ENCODE results near the gene CARMIL3. TPM values are rescaled to one million over a fixed set of nuclear protein-coding genes. Genes with fewer than 3 reads are reported as not detected.

CARMIL3 gene
- total RNA-seq, 1 experiment from 2014 or later = not detected

DNA sequence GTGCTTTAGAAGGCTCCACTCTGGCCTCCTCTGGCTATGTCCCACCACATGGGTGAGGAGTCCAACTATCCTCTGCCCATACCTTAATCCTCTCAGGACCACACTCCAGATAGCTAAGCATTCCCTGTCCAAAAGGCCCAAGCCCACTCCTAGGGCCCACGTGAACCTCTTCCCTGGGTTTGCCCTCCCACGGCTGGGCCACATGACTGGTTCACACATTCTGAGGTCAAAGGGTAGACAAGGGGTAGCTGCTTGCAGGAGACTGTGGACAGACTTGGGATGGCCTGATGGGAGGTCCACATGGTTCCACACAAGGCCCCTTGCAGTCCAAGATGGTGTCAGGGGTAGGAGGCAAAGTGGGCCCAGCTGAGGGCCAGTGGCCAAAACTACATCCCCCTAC lies 36.3 kb downstream of the CARMIL3 start:
- H3K9me2 ChIP-seq (replicated peaks; ENCODE audit: low read length) = no peaks in the 10 kb centered on the region
- no peak overlapping the region for H3K9ac ChIP-seq (ENCODE audit: low read length)
- DNase-seq (no peak), ATAC-seq (no peak)
- no peak overlapping the region for H3K4me2 ChIP-seq (ENCODE audit: low read length)
- H3K79me2 ChIP-seq (ENCODE audit: low read length) = no peaks in the 10 kb centered on the region
- no peaks in the 10 kb centered on the region for H3K36me3 ChIP-seq (ENCODE audit: low read depth, low read length)
- H3K27me3 ChIP-seq (ENCODE audit: low read length) = no peaks in the 10 kb centered on the region
- ChIA-PET CTCF (interaction anchor here (1.0 kb wide), 1 partner anchor 30 kb away, joined by 3 read pairs; no protein-coding TSS in a partner anchor), POLR2A (ENCODE audit: unreplicated experiment) (no interaction called here)
- no peaks in the 10 kb centered on the region for H4K20me1 ChIP-seq (ENCODE audit: low read length)
- intact Hi-C loops (cut with micrococcal nuclease) = no loop called here
- no TSS peak for BruUV-seq (replicated peaks)
- H3K27ac ChIP-seq (ENCODE audit: low read length) = no peak overlapping the region
- TF ChIP-seq EZH2phosphoT487 (IDR thresholded peaks at IDR 0.05; ENCODE audit: borderline replicate concordance, low read length) = no peak
- TF ChIP-seq, protein P1, sequence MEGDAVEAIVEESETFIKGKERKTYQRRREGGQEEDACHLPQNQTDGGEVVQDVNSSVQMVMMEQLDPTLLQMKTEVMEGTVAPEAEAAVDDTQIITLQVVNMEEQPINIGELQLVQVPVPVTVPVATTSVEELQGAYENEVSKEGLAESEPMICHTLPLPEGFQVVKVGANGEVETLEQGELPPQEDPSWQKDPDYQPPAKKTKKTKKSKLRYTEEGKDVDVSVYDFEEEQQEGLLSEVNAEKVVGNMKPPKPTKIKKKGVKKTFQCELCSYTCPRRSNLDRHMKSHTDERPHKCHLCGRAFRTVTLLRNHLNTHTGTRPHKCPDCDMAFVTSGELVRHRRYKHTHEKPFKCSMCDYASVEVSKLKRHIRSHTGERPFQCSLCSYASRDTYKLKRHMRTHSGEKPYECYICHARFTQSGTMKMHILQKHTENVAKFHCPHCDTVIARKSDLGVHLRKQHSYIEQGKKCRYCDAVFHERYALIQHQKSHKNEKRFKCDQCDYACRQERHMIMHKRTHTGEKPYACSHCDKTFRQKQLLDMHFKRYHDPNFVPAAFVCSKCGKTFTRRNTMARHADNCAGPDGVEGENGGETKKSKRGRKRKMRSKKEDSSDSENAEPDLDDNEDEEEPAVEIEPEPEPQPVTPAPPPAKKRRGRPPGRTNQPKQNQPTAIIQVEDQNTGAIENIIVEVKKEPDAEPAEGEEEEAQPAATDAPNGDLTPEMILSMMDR (conservative IDR thresholded peaks at IDR 0.05; ENCODE audit: low read depth, low read length) = no peak
- no peak for TF ChIP-seq EZH2 (IDR thresholded peaks at IDR 0.05; ENCODE audit: low read length, unreplicated experiment)
- H3F3A ChIP-seq (ENCODE audit: low read length, unreplicated experiment) = no peaks in the 10 kb centered on the region
- H3K9me3 ChIP-seq (ENCODE audit: low read length) = no peaks in the 10 kb centered on the region
- H3K4me3 ChIP-seq (ENCODE audit: low read length) = no peak overlapping the region
- H2AFZ ChIP-seq (ENCODE audit: low read length) = no peak overlapping the region
- H3K4me1 ChIP-seq (ENCODE audit: insufficient read depth, low read length) = no peaks in the 10 kb centered on the region

DNA sequence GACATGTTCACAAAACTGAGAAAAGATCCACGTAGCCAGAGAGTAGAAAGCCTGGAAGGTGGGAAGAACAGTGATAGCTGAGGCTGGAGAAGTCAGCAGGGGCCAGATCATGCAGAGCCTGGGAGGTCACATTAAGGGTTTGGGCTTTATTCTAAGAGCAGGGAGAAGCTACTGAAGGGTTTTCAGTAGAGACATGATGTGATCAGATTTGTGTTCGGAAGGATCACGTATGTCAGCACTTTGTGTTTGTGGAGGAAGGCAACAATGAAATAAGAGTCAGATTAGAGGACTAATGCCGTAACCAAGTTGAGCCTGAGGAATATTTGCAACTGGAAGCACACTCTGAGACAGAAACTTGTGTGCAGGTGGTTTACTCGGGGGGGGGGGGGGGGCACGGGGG lies 38.1 kb downstream of the CARMIL3 start:
- no peaks in the 10 kb centered on the region for H3K27me3 ChIP-seq (ENCODE audit: low read length)
- BruUV-seq (replicated peaks) = no TSS peak
- H4K20me1 ChIP-seq (ENCODE audit: low read length) = no peaks in the 10 kb centered on the region
- no peaks in the 10 kb centered on the region for H3K36me3 ChIP-seq (ENCODE audit: low read depth, low read length)
- ChIA-PET POLR2A (ENCODE audit: unreplicated experiment) (no interaction called here), CTCF (interaction anchor here (1.4 to 1.7 kb wide), 2 partner anchors 19 to 32 kb away, joined by 18 to 22 read pairs; no protein-coding TSS in a partner anchor)
- DNase-seq (no peak), ATAC-seq (no peak)
- intact Hi-C loops (cut with micrococcal nuclease) = loop anchor here (1.0 to 2.0 kb wide), 2 partner anchors 32 to 75 kb away; no protein-coding TSS in a partner anchor
- no peaks in the 10 kb centered on the region for H3F3A ChIP-seq (ENCODE audit: low read length, unreplicated experiment)
- TF ChIP-seq EZH2phosphoT487 (IDR thresholded peaks at IDR 0.05; ENCODE audit: borderline replicate concordance, low read length) (no peak), EZH2 (IDR thresholded peaks at IDR 0.05; ENCODE audit: low read length, unreplicated experiment) (no peak)
- no peak overlapping the region for H3K27ac ChIP-seq (ENCODE audit: low read length)
- no peak overlapping the region for H2AFZ ChIP-seq (ENCODE audit: low read length)
- no peaks in the 10 kb centered on the region for H3K9me3 ChIP-seq (ENCODE audit: low read length)
- H3K4me2 ChIP-seq (ENCODE audit: low read length) = no peak overlapping the region
- no peak overlapping the region for H3K4me3 ChIP-seq (ENCODE audit: low read length)
- peaks cover 3% of the 10 kb centered on the region for H3K4me1 ChIP-seq (ENCODE audit: insufficient read depth, low read length)
- no peak overlapping the region for H3K9ac ChIP-seq (ENCODE audit: low read length)
- H3K9me2 ChIP-seq (replicated peaks; ENCODE audit: low read length) = no peaks in the 10 kb centered on the region
- peaks cover 1% of the 10 kb centered on the region; the same call in 1 of the 2 replicates for H3K79me2 ChIP-seq (ENCODE audit: low read length)

DNA sequence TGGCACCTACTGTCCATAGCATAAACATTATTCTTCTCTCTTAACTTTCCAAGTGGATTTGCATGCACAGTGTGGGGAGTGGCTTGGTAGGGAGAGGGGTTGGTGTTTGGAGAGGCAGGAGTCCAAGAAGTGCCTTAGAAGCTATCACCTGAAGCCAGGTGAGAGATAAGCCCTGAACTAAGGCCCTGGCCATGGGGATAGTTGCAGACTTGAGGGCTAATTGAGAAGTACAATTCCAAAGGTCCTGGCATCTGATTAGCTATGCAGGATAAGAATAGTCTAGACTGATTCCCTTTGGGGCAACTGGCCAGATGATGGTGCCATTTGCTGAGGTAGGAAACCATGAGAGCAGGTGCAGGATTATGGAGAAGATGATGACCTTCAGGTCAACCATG lies 40.3 kb downstream of the CARMIL3 start:
- H3K27me3 ChIP-seq (ENCODE audit: low read length) = no peaks in the 10 kb centered on the region
- H3K9me3 ChIP-seq (ENCODE audit: low read length) = no peaks in the 10 kb centered on the region
- no peak overlapping the region for H3K9ac ChIP-seq (ENCODE audit: low read length)
- CTCF ChIA-PET = interaction anchor here (0.8 to 1.0 kb wide), 2 partner anchors 17 to 34 kb away, joined by 4 to 5 read pairs; no protein-coding TSS in a partner anchor
- peaks cover 8% of the 10 kb centered on the region; the same call in 1 of the 2 replicates for H3K79me2 ChIP-seq (ENCODE audit: low read length)
- ATAC-seq (no peak), DNase-seq (no peak)
- no peaks in the 10 kb centered on the region for H4K20me1 ChIP-seq (ENCODE audit: low read length)
- H3K36me3 ChIP-seq (ENCODE audit: low read depth, low read length) = no peaks in the 10 kb centered on the region
- H3K4me2 ChIP-seq (ENCODE audit: low read length) = no peak overlapping the region
- no peaks in the 10 kb centered on the region for H3K9me2 ChIP-seq (replicated peaks; ENCODE audit: low read length)
- H2AFZ ChIP-seq (ENCODE audit: low read length) = no peak overlapping the region
- POLR2A ChIA-PET (ENCODE audit: unreplicated experiment) = no interaction called here
- intact Hi-C loops (cut with micrococcal nuclease) = no loop called here
- peaks cover 9% of the 10 kb centered on the region for H3K4me1 ChIP-seq (ENCODE audit: insufficient read depth, low read length)
- no peak overlapping the region for H3K27ac ChIP-seq (ENCODE audit: low read length)
- TF ChIP-seq EZH2phosphoT487 (IDR thresholded peaks at IDR 0.05; ENCODE audit: borderline replicate concordance, low read length) (no peak), EZH2 (IDR thresholded peaks at IDR 0.05; ENCODE audit: low read length, unreplicated experiment) (no peak)
- TF ChIP-seq, protein P1 (conservative IDR thresholded peaks at IDR 0.05; ENCODE audit: low read depth, low read length) = no peak
- H3K4me3 ChIP-seq (ENCODE audit: low read length) = no peak overlapping the region
- no TSS peak for BruUV-seq (replicated peaks)
- no peaks in the 10 kb centered on the region for H3F3A ChIP-seq (ENCODE audit: low read length, unreplicated experiment)
